Stomach smooth muscle (tissue), 2 donors: ENCODE data around the gene VPS13A.
"Not testable (repeated sequence)": the region's sequence is repeated elsewhere in the genome, so short reads cannot be mapped to it uniquely, and the experiment has no call there.

Experiments used
- H3K27ac ChIP-seq: one replicate; pipeline ENCODE4 v1.7.0; 2013; ENCODE audit warnings: mild to moderate bottlenecking, low read length, inconsistent platforms
- H3K27me3 ChIP-seq, 2 donors: one replicate each; pipeline ENCODE4 v1.7.0; 2013; ENCODE audit warnings: low read length in 2 of 2; ENCODE audit not compliant: insufficient read depth in 2 of 2, control insufficient read depth in 1 of 2
- H3K36me3 ChIP-seq, 2 donors: one replicate each; pipeline ENCODE4 v1.7.0; 2013; ENCODE audit warnings: low read length in 2 of 2; ENCODE audit not compliant: control insufficient read depth in 2 of 2, insufficient read depth in 2 of 2
- H3K4me1 ChIP-seq: one replicate; pipeline ENCODE4 v1.7.0; 2013; ENCODE audit warnings: low read length; ENCODE audit not compliant: control insufficient read depth, insufficient read depth
- H3K4me3 ChIP-seq, 2 donors: one replicate each; pipeline ENCODE4 v1.7.0; 2013; ENCODE audit warnings: low read length in 2 of 2
- H3K9ac ChIP-seq, 2 donors: one replicate each; pipeline ENCODE4 v1.7.0; 2013; ENCODE audit warnings: low read length in 2 of 2, mild to moderate bottlenecking in 1 of 2
- H3K9me3 ChIP-seq, 2 donors: one replicate each; pipeline ENCODE4 v1.7.0; 2013; ENCODE audit warnings: low read length in 2 of 2; ENCODE audit not compliant: control insufficient read depth in 2 of 2
- donor health status: healthy.
- donor health status: Pancreatic carcinoma.

The VPS13A gene

DNA sequence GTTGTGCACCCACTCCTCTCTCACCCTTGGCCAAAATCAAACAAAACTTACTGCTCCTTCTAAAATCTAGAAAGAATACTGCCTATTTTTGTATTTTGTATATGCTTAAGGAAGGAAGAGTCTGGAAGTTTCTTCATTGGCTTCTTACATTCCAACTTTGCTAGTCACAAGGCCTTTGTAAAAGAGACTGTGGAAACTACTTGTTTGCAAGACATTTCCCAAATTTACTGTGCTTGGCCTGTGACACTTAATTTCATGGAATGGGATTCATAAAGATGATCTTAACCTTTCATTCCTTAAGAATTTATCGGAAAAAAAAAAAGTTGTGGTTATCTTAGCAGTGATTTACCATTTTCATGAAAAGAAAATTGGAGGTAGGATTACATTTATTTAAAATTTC, 208.9 kb downstream of the VPS13A start:
- Histone ChIP-seq H3K9me3 (no peaks in the 10 kb centered on the region), H3K27ac (no peak overlapping the region), H3K4me1 (no peaks in the 10 kb centered on the region), H3K4me3 (no peak overlapping the region), H3K9ac (no peak overlapping the region), H3K27me3 (no peaks in the 10 kb centered on the region), H3K36me3 (peaks cover 3 to 4% of the 10 kb centered on the region in 2 donors)

DNA sequence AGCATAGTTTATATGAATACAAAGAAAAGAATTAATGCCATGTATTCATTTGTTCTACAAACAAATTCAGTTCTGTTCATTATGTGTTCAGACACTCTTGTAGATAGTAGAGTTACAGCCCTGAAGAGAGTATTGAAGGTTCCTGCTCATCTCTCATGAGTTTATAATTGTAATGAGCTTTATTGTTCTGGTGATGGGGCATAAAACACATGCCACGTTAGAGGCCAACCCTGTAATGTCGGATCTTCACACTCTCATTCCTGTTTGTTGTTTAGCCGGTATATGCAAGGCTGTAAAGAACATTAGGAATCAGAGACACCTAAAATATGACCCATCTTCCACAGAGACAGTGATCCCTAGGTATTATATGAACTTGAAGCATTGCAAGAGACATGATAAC, 214.5 kb downstream of the VPS13A start:
- H3K4me3 ChIP-seq, result no peak overlapping the region
- no peak overlapping the region for H3K9ac ChIP-seq
- peaks cover 3 to 4% of the 10 kb centered on the region in 2 donors for H3K36me3 ChIP-seq
- H3K27ac ChIP-seq, result no peak overlapping the region
- no peaks in the 10 kb centered on the region for H3K27me3 ChIP-seq
- H3K4me1 ChIP-seq, result no peaks in the 10 kb centered on the region
- no peaks in the 10 kb centered on the region for H3K9me3 ChIP-seq

- no peaks in the 10 kb centered on the region for H3K4me1 ChIP-seq
- H3K4me3 ChIP-seq, result no peak overlapping the region
- H3K36me3 ChIP-seq, result peaks cover 3 to 4% of the 10 kb centered on the region in 2 donors
- no peaks in the 10 kb centered on the region for H3K9me3 ChIP-seq
- no peaks in the 10 kb centered on the region for H3K27me3 ChIP-seq
- H3K9ac ChIP-seq, result no peak overlapping the region
- no peak overlapping the region for H3K27ac ChIP-seq
These were observed 215.0 kb downstream of the VPS13A start for GRCh38 chr9:77392328-77392727.

GRCh38 chr9:77398581-77398980, 221.2 kb downstream of the VPS13A start:
- H3K36me3 ChIP-seq, H3K4me1 ChIP-seq, H3K27me3 ChIP-seq, H3K9ac ChIP-seq, H3K4me3 ChIP-seq, H3K9me3 ChIP-seq, H3K27ac ChIP-seq: not testable (repeated sequence)

GRCh38 chr9:77399964-77400363, 222.6 kb downstream of the VPS13A start:
- no peak overlapping the region for H3K27ac ChIP-seq
- H3K4me3 ChIP-seq, result no peak overlapping the region
- no peaks in the 10 kb centered on the region for H3K9me3 ChIP-seq
- no peaks in the 10 kb centered on the region for H3K27me3 ChIP-seq
- no peaks in the 10 kb centered on the region for H3K36me3 ChIP-seq
- H3K9ac ChIP-seq, result no peak overlapping the region
- H3K4me1 ChIP-seq, result no peaks in the 10 kb centered on the region

- Histone ChIP-seq H3K27ac (no peak overlapping the region), H3K27me3 (no peaks in the 10 kb centered on the region), H3K9ac (no peak overlapping the region), H3K4me1 (no peaks in the 10 kb centered on the region), H3K9me3 (no peaks in the 10 kb centered on the region), H3K4me3 (no peak overlapping the region), H3K36me3 (peaks cover 0 to 14% of the 10 kb centered on the region in 2 donors)
These were observed 225.0 kb downstream of the VPS13A start for GRCh38 chr9:77402286-77402685.

- Histone ChIP-seq H3K4me3 (no peak overlapping the region), H3K9me3 (no peaks in the 10 kb centered on the region), H3K36me3 (peaks cover 4 to 14% of the 10 kb centered on the region in 2 donors), H3K27ac (no peak overlapping the region), H3K27me3 (no peaks in the 10 kb centered on the region), H3K4me1 (no peaks in the 10 kb centered on the region), H3K9ac (no peak overlapping the region)
These were observed 225.9 kb downstream of the VPS13A start for GRCh38 chr9:77403239-77403638.

DNA sequence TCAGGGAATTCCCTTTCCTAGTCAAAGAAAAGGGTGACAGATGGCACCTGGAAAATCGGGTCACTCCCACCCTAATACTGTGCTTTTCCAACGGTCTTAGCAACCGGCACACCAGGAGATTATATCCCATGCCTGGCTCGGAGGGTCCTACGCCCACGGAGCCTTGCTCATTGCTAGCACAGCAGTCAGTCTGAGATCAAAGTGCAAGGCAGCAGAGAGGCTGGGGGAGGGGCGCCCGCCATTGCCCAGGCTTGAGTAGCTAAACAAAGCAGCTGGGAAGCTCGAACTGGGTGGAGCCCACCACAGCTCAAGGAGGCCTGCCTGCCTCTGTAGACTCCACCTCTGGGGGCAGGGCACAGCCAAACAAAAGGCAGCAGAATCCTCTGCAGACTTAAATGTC, 231.2 kb downstream of the VPS13A start:
- H3K9ac ChIP-seq, result not testable (repeated sequence)

DNA sequence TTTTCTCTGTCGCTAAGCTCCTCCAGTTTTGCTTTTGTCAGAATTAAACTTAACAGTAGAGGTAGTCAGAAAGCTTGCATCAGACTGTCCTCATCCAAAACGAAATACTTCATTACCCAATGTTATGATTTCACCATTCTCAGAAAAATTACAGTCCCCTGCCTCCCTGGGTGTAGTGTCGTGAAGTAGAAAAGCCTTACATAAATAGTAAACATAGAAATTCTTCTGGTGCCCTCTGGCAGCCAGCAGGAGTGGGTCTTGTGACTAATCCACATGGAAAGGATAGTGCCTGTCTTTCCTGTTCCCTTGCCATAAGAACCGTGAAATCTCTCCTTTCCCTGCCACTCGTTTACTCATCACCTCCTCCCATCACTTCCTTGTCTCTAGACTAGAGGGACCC, 240.2 kb downstream of the VPS13A start:
- no peak overlapping the region for H3K27ac ChIP-seq
- H3K27me3 ChIP-seq, result no peaks in the 10 kb centered on the region
- no peak overlapping the region for H3K9ac ChIP-seq
- no peaks in the 10 kb centered on the region for H3K36me3 ChIP-seq
- no peak overlapping the region for H3K4me3 ChIP-seq
- no peaks in the 10 kb centered on the region for H3K4me1 ChIP-seq
- H3K9me3 ChIP-seq, result no peaks in the 10 kb centered on the region

More for the DNA sequence above, 231.2 kb downstream of the VPS13A start:
- H3K27me3 ChIP-seq, H3K4me1 ChIP-seq, H3K9me3 ChIP-seq, H3K27ac ChIP-seq, H3K4me3 ChIP-seq: not testable (repeated sequence)
- H3K36me3 ChIP-seq, result peaks cover 5 to 14% of the 10 kb centered on the region in 2 donors

- Histone ChIP-seq H3K9ac (no peak overlapping the region), H3K4me3 (no peak overlapping the region), H3K27ac (no peak overlapping the region), H3K27me3 (no peaks in the 10 kb centered on the region), H3K9me3 (no peaks in the 10 kb centered on the region), H3K36me3 (no peaks in the 10 kb centered on the region), H3K4me1 (no peaks in the 10 kb centered on the region)
These were observed 240.9 kb downstream of the VPS13A start for GRCh38 chr9:77418226-77418625.

- Histone ChIP-seq H3K9me3 (no peaks in the 10 kb centered on the region), H3K4me3 (no peak overlapping the region), H3K36me3 (peaks cover 0 to 2% of the 10 kb centered on the region in 2 donors), H3K27me3 (no peaks in the 10 kb centered on the region), H3K9ac (no peak overlapping the region), H3K4me1 (no peaks in the 10 kb centered on the region), H3K27ac (no peak overlapping the region)
These were observed 243.3 kb downstream of the VPS13A start for GRCh38 chr9:77420641-77421040.
